ENCODE results near the gene OPCML.

The OPCML gene

GRCh38 chr11:132971351-132971750 is 561.0 kb downstream of the OPCML start:
- DNase-seq = no peak

- DNase-seq = no peak
Measured at GRCh38 chr11:132969892-132970291, 562.4 kb downstream of the OPCML start.

- DNase-seq = no peak
Measured at GRCh38 chr11:132962041-132962440, 570.3 kb downstream of the OPCML start.

- no peak for DNase-seq
Measured at GRCh38 chr11:132961453-132961852, 570.8 kb downstream of the OPCML start.

- no peak for DNase-seq
Measured at GRCh38 chr11:132960273-132961078, 571.8 kb downstream of the OPCML start.

- DNase-seq = no peak
Measured at GRCh38 chr11:132959693-132960092, 572.6 kb downstream of the OPCML start.

- DNase-seq = no peak
Measured at GRCh38 chr11:132957881-132958280, 574.4 kb downstream of the OPCML start.

GRCh38 chr11:132948252-132948651 is 584.0 kb downstream of the OPCML start:
- no peak for DNase-seq

GRCh38 chr11:132944569-132944944 is 587.7 kb downstream of the OPCML start:
- DNase-seq = no peak

- DNase-seq = peak; percentile 27
Measured at GRCh38 chr11:132943706-132944568, 588.4 kb downstream of the OPCML start.

- peak; percentile 74 for DNase-seq
Measured at GRCh38 chr11:132943357-132943705, 589.0 kb downstream of the OPCML start.

- no peak for DNase-seq
Measured at GRCh38 chr11:132942611-132943356, 589.5 kb downstream of the OPCML start.

- DNase-seq = no peak
Measured at GRCh38 chr11:132941761-132942160, 590.5 kb downstream of the OPCML start.

- DNase-seq = peak; percentile 92
Measured at GRCh38 chr11:132941024-132941646, 591.2 kb downstream of the OPCML start.

- no peak for DNase-seq
Measured at GRCh38 chr11:132937016-132937415, 595.3 kb downstream of the OPCML start.

- DNase-seq = no peak
Measured at GRCh38 chr11:132935383-132935782, 596.9 kb downstream of the OPCML start.

GRCh38 chr11:132933703-132934102 is 598.6 kb downstream of the OPCML start:
- no peak for DNase-seq

- peak; percentile 34 for DNase-seq
Measured at GRCh38 chr11:132925825-132926469, 606.4 kb downstream of the OPCML start.

GRCh38 chr11:132921597-132921996 is 610.7 kb downstream of the OPCML start:
- no peak for DNase-seq

GRCh38 chr11:132920451-132921096 is 611.7 kb downstream of the OPCML start:
- no peak for DNase-seq

GRCh38 chr11:132914600-132914999 is 617.7 kb downstream of the OPCML start:
- no peak for DNase-seq

GRCh38 chr11:132913886-132914285 is 618.4 kb downstream of the OPCML start:
- no peak for DNase-seq
